SK-N-SH treated with all-trans-retinoic acid at 6 μM for 48 hours (cell line): ENCODE data around the gene MYLK.

Source experiments
- ATAC-seq: fragments of 200-7000 bp; cut with Tn5 transposase; 3 replicates; pipeline ENCODE4 v1.9.1; 2020; ENCODE audit warnings: mild to moderate bottlenecking, moderate library complexity
- ARNTL ChIP-seq: fragments of 450-650 bp; formaldehyde crosslinking; IDR thresholded peaks from 2 replicates; pipeline ENCODE4 v1.5.0; 2020; ENCODE audit warnings: low read depth, mild to moderate bottlenecking, moderate library complexity, borderline replicate concordance
- BACH2 ChIP-seq: fragments of 250-450 bp; sonication (Bioruptor Pico); IDR thresholded peaks from 2 replicates; pipeline ENCODE4 v1.9.0; 2021; ENCODE audit warnings: mild to moderate bottlenecking, borderline replicate concordance
- CSDC2 ChIP-seq: fragments of 250-450 bp; sonication (Bioruptor Pico); IDR thresholded peaks from 2 replicates; pipeline ENCODE4 v1.5.0; 2020; ENCODE audit warnings: mild to moderate bottlenecking, moderate library complexity
- CSRNP3 ChIP-seq: fragments of 250-450 bp; sonication (Bioruptor Pico); IDR thresholded peaks from 2 replicates; pipeline ENCODE4 v1.5.1; 2021; ENCODE audit warnings: mild to moderate bottlenecking, moderate library complexity
- ESRRG ChIP-seq: fragments of 250-450 bp; sonication (Bioruptor Pico); IDR thresholded peaks from 2 replicates; pipeline ENCODE4 v1.6.1; 2021; ENCODE audit warnings: mild to moderate bottlenecking
- GLIS3 ChIP-seq: fragments of 250-450 bp; sonication (Bioruptor Pico); IDR thresholded peaks from 2 replicates; pipeline ENCODE4 v1.5.0; 2020; ENCODE audit warnings: mild to moderate bottlenecking, moderate library complexity
- ISL1 ChIP-seq: fragments of 250-450 bp; sonication (Bioruptor Pico); IDR thresholded peaks from 2 replicates; pipeline ENCODE4 v2.1.2; 2022; ENCODE audit warnings: mild to moderate bottlenecking, moderate library complexity
- OSR1 ChIP-seq: fragments of 250-450 bp; sonication (Bioruptor Pico); IDR thresholded peaks from 2 replicates; pipeline ENCODE4 v1.8.0; 2022; ENCODE audit warnings: moderate library complexity, mild to moderate bottlenecking, inconsistent platforms
- PPARA ChIP-seq: fragments of 250-450 bp; sonication (Bioruptor Pico); IDR thresholded peaks from 2 replicates; pipeline ENCODE4 v1.5.0; 2020; ENCODE audit warnings: mild to moderate bottlenecking, borderline replicate concordance
- SNAI2 ChIP-seq: fragments of 250-450 bp; sonication (Bioruptor Pico); IDR thresholded peaks from 2 replicates; pipeline ENCODE4 v1.5.0; 2020; ENCODE audit warnings: mild to moderate bottlenecking, moderate library complexity
- TCF4 ChIP-seq: fragments of 250-450 bp; sonication (Bioruptor Pico); IDR thresholded peaks from 2 replicates; pipeline ENCODE4 v1.8.0; 2021; ENCODE audit warnings: mild to moderate bottlenecking, moderate library complexity, borderline replicate concordance
- TOX ChIP-seq: fragments of 250-450 bp; sonication (Bioruptor Pico); IDR thresholded peaks from 2 replicates; pipeline ENCODE4 v1.8.0; 2021; ENCODE audit warnings: mild to moderate bottlenecking, moderate library complexity, borderline replicate concordance
- TSHZ2 ChIP-seq: fragments of 250-450 bp; sonication (Bioruptor Pico); IDR thresholded peaks from 2 replicates; pipeline ENCODE4 v1.5.0; 2020; ENCODE audit warnings: mild to moderate bottlenecking, moderate library complexity
- ZC3H10 ChIP-seq: fragments of 250-450 bp; sonication (Bioruptor Pico); IDR thresholded peaks from 2 replicates; pipeline ENCODE4 v1.5.1; 2021; ENCODE audit warnings: mild to moderate bottlenecking, moderate library complexity
- ZFP3 ChIP-seq: fragments of 250-450 bp; sonication (Bioruptor Pico); IDR thresholded peaks from 2 replicates; pipeline ENCODE4 v1.5.0; 2020; ENCODE audit warnings: mild to moderate bottlenecking, moderate library complexity
- ZFP30 ChIP-seq: fragments of 450-650 bp; formaldehyde crosslinking; IDR thresholded peaks from 2 replicates; pipeline ENCODE4 v1.5.0; 2022; ENCODE audit warnings: mild to moderate bottlenecking, moderate library complexity
- ZNF565 ChIP-seq: fragments of 450-650 bp; formaldehyde crosslinking; conservative IDR thresholded peaks from 2 replicates; pipeline ENCODE4 v1.5.0; 2020; ENCODE audit warnings: low read depth, mild to moderate bottlenecking, moderate library complexity
- ZNF70 ChIP-seq: fragments of 450-650 bp; formaldehyde crosslinking; IDR thresholded peaks from 2 replicates; pipeline ENCODE4 v1.5.0; 2020; ENCODE audit warnings: mild to moderate bottlenecking, moderate library complexity
- ZNF8 ChIP-seq: fragments of 450-650 bp; formaldehyde crosslinking; IDR thresholded peaks from 2 replicates; pipeline ENCODE4 v1.5.0; 2020; ENCODE audit warnings: mild to moderate bottlenecking, moderate library complexity
- TF ChIP-seq, protein P1 (sequence below): fragments of 250-450 bp; sonication (Bioruptor Pico); IDR thresholded peaks from 2 replicates; pipeline ENCODE4 v1.5.1; 2020; ENCODE audit warnings: low read depth, mild to moderate bottlenecking, moderate library complexity
- TF ChIP-seq, protein P2 (sequence below): fragments of 250-450 bp; sonication (Bioruptor Pico); IDR thresholded peaks from 2 replicates; pipeline ENCODE4 v1.8.0; 2020; ENCODE audit warnings: mild to moderate bottlenecking, moderate library complexity, borderline replicate concordance
- TF ChIP-seq, protein P3 (sequence below): fragments of 250-450 bp; sonication (Bioruptor Pico); IDR thresholded peaks from 2 replicates; pipeline ENCODE4 v1.8.0; 2021; ENCODE audit warnings: low read depth, mild to moderate bottlenecking, moderate library complexity, borderline replicate concordance

MYLK gene

DNA sequence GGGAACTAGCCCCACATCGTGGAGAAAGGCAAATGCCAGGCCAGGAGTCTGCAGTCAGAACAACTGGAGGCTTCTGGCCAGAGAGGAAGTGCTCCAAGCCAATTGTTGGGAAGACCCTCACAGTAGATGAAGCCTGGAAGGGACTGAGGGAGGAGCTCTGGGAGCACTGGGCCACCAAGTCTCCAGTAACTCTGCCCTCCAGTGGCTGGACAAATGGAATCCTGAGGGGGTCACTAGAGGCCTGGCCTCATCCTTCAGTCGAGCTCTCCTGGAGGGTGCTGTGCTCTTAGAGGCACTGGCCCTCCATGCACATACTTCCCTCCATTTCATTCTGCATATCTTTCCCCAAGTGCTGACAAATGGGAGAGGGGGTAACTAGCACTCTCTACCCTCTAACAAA, 103.0 kb downstream of the MYLK start:
- no peak; the same call in 2 of the 3 replicates for ATAC-seq
- no peak for TF ChIP-seq CSRNP3 (CRISPR knock-in tag)
- TF ChIP-seq TOX: no peak
- TF ChIP-seq ZC3H10 (CRISPR knock-in tag): no peak
- TF ChIP-seq, protein P1, sequence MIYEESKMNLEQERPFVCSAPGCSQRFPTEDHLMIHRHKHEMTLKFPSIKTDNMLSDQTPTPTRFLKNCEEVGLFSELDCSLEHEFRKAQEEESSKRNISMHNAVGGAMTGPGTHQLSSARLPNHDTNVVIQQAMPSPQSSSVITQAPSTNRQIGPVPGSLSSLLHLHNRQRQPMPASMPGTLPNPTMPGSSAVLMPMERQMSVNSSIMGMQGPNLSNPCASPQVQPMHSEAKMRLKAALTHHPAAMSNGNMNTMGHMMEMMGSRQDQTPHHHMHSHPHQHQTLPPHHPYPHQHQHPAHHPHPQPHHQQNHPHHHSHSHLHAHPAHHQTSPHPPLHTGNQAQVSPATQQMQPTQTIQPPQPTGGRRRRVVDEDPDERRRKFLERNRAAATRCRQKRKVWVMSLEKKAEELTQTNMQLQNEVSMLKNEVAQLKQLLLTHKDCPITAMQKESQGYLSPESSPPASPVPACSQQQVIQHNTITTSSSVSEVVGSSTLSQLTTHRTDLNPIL (CRISPR knock-in tag): no peak
- TF ChIP-seq BACH2 (CRISPR knock-in tag): no peak
- no peak for TF ChIP-seq PPARA (CRISPR knock-in tag)
- TF ChIP-seq ZFP3: no peak
- no peak for TF ChIP-seq ZNF565 (CRISPR knock-in tag)
- TF ChIP-seq ISL1 (CRISPR knock-in tag): no peak
- TF ChIP-seq ZNF70 (CRISPR knock-in tag): no peak
- no peak for TF ChIP-seq ESRRG (CRISPR knock-in tag)
- no peak for TF ChIP-seq OSR1 (CRISPR knock-in tag)
- TF ChIP-seq, protein P2, sequence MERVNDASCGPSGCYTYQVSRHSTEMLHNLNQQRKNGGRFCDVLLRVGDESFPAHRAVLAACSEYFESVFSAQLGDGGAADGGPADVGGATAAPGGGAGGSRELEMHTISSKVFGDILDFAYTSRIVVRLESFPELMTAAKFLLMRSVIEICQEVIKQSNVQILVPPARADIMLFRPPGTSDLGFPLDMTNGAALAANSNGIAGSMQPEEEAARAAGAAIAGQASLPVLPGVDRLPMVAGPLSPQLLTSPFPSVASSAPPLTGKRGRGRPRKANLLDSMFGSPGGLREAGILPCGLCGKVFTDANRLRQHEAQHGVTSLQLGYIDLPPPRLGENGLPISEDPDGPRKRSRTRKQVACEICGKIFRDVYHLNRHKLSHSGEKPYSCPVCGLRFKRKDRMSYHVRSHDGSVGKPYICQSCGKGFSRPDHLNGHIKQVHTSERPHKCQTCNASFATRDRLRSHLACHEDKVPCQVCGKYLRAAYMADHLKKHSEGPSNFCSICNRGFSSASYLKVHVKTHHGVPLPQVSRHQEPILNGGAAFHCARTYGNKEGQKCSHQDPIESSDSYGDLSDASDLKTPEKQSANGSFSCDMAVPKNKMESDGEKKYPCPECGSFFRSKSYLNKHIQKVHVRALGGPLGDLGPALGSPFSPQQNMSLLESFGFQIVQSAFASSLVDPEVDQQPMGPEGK: no peak
- TF ChIP-seq SNAI2: no peak
- TF ChIP-seq CSDC2: no peak

DNA sequence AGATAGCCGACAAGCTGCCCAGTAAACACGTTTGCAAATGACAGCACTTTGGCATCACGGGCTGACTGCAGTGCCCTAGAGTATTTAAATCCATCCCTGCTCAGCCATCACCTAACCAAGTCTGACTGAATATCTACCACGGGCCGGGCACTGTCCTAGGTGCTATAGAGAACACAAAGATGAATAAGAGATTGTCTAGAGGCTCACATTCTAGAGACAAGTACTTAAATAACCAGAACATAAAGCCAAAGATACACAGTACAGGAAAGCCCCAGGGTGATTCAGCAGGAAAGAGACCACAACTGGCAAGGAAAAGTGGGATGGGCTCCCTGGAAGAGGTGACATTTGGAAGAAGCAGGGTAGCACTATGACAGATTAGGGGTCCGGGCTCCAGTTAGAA, 103.5 kb downstream of the MYLK start:
- ATAC-seq: no peak
- TF ChIP-seq, protein P1 (CRISPR knock-in tag): no peak
- TF ChIP-seq CSRNP3 (CRISPR knock-in tag) (no peak), SNAI2 (no peak), TOX (no peak), CSDC2 (no peak), BACH2 (CRISPR knock-in tag) (no peak), ZC3H10 (CRISPR knock-in tag) (no peak), GLIS3 (CRISPR knock-in tag) (no peak), TCF4 (CRISPR knock-in tag) (no peak), ZNF70 (CRISPR knock-in tag) (no peak), ZNF8 (CRISPR knock-in tag) (no peak), ZFP30 (no peak), TSHZ2 (no peak), ESRRG (CRISPR knock-in tag) (no peak), ZFP3 (no peak), ISL1 (CRISPR knock-in tag) (no peak), ARNTL (CRISPR knock-in tag) (no peak)
- TF ChIP-seq, protein P3, sequence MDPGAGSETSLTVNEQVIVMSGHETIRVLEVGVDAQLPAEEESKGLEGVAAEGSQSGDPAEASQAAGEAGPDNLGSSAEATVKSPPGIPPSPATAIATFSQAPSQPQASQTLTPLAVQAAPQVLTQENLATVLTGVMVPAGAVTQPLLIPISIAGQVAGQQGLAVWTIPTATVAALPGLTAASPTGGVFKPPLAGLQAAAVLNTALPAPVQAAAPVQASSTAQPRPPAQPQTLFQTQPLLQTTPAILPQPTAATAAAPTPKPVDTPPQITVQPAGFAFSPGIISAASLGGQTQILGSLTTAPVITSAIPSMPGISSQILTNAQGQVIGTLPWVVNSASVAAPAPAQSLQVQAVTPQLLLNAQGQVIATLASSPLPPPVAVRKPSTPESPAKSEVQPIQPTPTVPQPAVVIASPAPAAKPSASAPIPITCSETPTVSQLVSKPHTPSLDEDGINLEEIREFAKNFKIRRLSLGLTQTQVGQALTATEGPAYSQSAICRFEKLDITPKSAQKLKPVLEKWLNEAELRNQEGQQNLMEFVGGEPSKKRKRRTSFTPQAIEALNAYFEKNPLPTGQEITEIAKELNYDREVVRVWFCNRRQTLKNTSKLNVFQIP (CRISPR knock-in tag): no peak
- TF ChIP-seq, all 23 proteins: peak for 0
